ENCODE data around the gene CARD10. TPM values are rescaled to one million over a fixed set of nuclear protein-coding genes. Genes with fewer than 3 reads are reported as not detected.

The CARD10 gene, protein sequence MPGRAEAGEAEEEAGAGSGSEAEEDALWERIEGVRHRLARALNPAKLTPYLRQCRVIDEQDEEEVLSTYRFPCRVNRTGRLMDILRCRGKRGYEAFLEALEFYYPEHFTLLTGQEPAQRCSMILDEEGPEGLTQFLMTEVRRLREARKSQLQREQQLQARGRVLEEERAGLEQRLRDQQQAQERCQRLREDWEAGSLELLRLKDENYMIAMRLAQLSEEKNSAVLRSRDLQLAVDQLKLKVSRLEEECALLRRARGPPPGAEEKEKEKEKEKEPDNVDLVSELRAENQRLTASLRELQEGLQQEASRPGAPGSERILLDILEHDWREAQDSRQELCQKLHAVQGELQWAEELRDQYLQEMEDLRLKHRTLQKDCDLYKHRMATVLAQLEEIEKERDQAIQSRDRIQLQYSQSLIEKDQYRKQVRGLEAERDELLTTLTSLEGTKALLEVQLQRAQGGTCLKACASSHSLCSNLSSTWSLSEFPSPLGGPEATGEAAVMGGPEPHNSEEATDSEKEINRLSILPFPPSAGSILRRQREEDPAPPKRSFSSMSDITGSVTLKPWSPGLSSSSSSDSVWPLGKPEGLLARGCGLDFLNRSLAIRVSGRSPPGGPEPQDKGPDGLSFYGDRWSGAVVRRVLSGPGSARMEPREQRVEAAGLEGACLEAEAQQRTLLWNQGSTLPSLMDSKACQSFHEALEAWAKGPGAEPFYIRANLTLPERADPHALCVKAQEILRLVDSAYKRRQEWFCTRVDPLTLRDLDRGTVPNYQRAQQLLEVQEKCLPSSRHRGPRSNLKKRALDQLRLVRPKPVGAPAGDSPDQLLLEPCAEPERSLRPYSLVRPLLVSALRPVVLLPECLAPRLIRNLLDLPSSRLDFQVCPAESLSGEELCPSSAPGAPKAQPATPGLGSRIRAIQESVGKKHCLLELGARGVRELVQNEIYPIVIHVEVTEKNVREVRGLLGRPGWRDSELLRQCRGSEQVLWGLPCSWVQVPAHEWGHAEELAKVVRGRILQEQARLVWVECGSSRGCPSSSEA
- total RNA-seq: 10 to 100 TPM in 4 of 6 donors, 1 to 10 TPM in 2; 9.9 to 20.6 (median 11.5) TPM
- polyA plus RNA-seq: 10 to 100 TPM; 29.9 to 30.2 TPM

DNA sequence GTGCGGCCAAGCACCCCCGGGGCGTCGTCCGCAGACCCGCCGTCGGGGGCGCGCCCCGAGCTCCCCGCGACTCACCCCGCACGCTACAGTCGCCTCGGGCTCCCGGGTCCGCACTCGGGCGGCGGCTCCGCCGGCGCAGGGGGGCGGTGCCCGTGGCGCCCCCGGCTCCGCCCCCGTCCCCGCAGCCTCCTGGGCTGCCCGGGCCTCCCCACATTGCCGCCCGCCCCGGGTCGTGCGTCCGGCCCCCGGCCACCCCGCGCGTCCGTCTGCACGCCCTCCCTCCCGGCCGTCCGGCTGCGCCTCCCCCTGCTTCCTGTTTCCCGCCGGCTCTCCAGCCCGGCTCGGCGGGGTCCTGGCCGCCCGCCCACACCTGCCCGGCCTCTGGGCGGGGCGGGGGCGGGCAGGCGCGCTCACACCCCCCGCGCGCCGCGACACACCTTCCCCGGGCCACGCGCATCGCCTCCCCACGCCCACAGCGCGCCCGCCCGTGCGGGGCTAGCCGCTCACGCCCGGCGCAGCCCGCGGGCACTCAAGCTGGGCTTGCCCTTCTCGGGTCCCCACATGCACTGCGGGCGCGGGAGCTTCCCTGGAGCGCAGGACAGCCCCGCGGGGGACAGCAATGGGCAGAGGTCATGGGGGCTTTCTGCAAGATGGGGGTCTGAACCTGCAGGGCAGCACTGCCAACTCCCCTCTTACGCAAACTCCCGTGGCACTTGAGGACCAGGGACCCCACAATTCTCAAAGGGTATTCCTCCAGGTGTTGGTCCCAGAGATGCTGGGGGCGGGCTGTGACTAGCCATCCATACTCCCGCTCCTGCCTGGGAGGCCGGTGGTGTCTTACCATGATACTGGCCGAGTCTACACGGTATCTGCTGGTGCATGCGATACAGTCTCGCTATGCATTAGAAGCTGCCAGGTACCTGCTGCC is at the start of gene CARD10:
Gene CARD10, minus strand, starts transcription at position 148 of the 928 bp plus-strand sequence. CDS start 215 bp downstream, outside the sequence.
- peak within 1 kb of the TSS; percentile 28 to 75 (median 44) for H3K27ac ChIP-seq
- ATAC-seq (peak; percentile 58 to 80 (median 70)), FAIRE-seq (no peak), DNase-seq (peak in 5 of 6 donors; percentile 61 to 84 (median 75))
- 3 to 9% methylated on average over 29 to 99 of the region's 99 CpGs for WGBS, 2 donors
- no peaks in the 10 kb centered on the region for H3K27me3 ChIP-seq
- no peaks in the 10 kb centered on the region for H3K9me3 ChIP-seq
- TF ChIP-seq, protein P1, sequence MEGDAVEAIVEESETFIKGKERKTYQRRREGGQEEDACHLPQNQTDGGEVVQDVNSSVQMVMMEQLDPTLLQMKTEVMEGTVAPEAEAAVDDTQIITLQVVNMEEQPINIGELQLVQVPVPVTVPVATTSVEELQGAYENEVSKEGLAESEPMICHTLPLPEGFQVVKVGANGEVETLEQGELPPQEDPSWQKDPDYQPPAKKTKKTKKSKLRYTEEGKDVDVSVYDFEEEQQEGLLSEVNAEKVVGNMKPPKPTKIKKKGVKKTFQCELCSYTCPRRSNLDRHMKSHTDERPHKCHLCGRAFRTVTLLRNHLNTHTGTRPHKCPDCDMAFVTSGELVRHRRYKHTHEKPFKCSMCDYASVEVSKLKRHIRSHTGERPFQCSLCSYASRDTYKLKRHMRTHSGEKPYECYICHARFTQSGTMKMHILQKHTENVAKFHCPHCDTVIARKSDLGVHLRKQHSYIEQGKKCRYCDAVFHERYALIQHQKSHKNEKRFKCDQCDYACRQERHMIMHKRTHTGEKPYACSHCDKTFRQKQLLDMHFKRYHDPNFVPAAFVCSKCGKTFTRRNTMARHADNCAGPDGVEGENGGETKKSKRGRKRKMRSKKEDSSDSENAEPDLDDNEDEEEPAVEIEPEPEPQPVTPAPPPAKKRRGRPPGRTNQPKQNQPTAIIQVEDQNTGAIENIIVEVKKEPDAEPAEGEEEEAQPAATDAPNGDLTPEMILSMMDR (IDR thresholded peaks at IDR 0.05): no peak
- intact Hi-C loops (cut with DNase I): no loop called here
- H3K36me3 ChIP-seq: no peaks in the 10 kb centered on the region
- H3K4me1 ChIP-seq: peaks cover 0 to 6% (median 3%) of the 10 kb centered on the region in 3 donors
- peak within 1 kb of the TSS; percentile 60 to 81 (median 68) for H3K4me3 ChIP-seq

DNA sequence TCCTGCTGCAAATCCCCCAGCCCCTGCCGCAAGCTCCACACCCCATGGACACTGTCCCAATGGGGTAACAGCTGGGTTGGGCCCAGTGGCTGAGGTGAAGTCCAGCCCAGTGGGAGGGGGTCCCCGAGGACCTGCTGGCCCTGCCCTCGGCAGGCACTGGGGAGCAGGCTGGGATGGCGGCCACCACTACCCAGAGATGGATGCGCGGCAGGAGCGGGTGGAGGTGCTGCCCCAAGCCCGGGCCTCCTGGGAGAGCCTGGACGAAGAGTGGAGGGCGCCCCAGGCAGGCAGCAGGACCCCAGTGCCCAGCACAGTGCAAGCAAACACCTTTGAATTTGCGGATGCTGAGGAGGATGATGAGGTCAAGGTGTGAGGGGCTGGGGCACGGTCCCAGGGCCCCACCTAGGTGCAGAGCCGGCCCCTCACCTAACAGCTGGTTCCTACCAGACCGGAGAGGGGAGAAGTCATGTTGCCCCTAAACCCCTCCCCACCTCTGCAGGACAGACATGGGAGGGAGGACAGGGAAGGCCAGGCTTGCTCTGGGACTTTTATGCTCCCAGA is 49.3 kb upstream of the CARD10 start:
- TF ChIP-seq, protein P1 (IDR thresholded peaks at IDR 0.05): no peak
- intact Hi-C loops (cut with DNase I): no loop called here
- Histone ChIP-seq H3K27me3 (no peaks in the 10 kb centered on the region), H3K36me3 (peaks cover 0 to 20% (median 12%) of the 10 kb centered on the region in 3 donors), H3K9me3 (no peaks in the 10 kb centered on the region), H3K4me1 (peaks cover 71 to 81% (median 74%) of the 10 kb centered on the region in 3 donors), H3K27ac (peak overlapping the region; percentile 77 to 98 (median 95)), H3K4me3 (peak overlapping the region in 1 of 4 donors; percentile 9)
- 33 to 38% methylated on average over 13 to 14 of the region's 14 CpGs for WGBS, 2 donors
- peak in 5 of 6 donors; percentile 50 to 85 (median 67) for DNase-seq
- no peak for ATAC-seq
- no peak for FAIRE-seq

DNA sequence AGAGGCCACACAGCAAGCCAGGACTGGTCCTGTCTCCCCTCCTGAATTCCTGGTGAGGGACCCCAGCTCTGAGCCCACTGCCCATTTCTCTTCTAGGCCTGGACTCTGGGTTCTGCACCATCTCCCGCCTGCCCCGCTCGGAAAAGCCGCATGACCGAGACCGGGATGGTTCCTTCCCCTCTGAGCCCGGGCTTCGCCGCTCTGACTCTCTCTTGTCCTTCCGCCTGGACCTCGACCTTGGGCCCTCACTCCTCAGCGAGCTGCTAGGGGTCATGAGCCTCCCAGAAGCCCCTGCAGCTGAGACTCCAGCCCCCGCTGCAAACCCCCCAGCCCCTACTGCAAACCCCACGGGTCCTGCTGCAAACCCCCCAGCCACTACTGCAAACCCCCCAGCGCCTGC is 48.8 kb upstream of the CARD10 start:
- intact Hi-C loops (cut with DNase I): no loop called here
- Histone ChIP-seq H3K4me3 (no peak overlapping the region), H3K27ac (peak overlapping the region; percentile 77 to 100 (median 98)), H3K9me3 (no peaks in the 10 kb centered on the region), H3K36me3 (peaks cover 0 to 20% (median 12%) of the 10 kb centered on the region in 3 donors), H3K27me3 (no peaks in the 10 kb centered on the region), H3K4me1 (peaks cover 71 to 84% (median 76%) of the 10 kb centered on the region in 3 donors)
- 50 to 51% methylated on average over 15 of the region's 15 CpGs for WGBS, 2 donors
- FAIRE-seq (no peak), DNase-seq (peak in 2 of 6 donors; percentile 48 to 63), ATAC-seq (no peak)
- TF ChIP-seq, protein P1 (IDR thresholded peaks at IDR 0.05): no peak

Measured in pancreas (tissue), 10 donors.